Esophagus squamous epithelium (tissue), 4 donors: ENCODE measurements around the gene SIK3.

Source experiments
- POLR2A ChIP-seq, 4 donors: fragments of 450-650 bp; IDR thresholded peaks; one replicate each; pipeline ENCODE4 v1.6.1; 2017; ENCODE audit warnings: antibody characterized with exemption in 4 of 4, mild to moderate bottlenecking in 4 of 4, moderate library complexity in 3 of 4
- TF ChIP-seq, protein P1 (sequence below), 6 experiments: fragments of 450-650 bp in 4 of 6; fragments of 200-600 bp in 2 of 6; sonication (generic) in 2 of 6; IDR thresholded peaks; one replicate each; pipeline ENCODE4 v1.5.1; 2016 to 2019; ENCODE audit warnings: antibody characterized with exemption in 6 of 6, mild to moderate bottlenecking in 4 of 6, moderate library complexity in 4 of 6

DNA sequence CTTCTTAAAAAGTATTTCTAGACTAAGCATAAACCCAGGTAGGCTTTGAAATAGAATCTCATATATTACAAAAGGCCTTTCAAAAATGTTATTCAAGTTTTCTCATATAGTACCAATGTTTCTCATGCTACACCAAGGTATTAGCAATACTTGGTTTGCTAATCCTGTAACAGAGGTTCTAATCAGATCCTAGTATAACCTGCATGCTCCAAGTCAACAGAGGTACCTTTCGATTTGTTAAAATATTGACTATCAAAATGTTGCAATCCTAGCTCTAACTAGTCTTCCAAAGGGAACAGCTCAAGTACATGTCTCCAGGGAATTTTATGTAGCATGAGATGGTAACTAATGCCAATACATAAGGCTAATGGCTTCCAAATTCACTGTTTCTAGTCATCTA, 162.7 kb downstream of the SIK3 start:
- TF ChIP-seq, protein P1, sequence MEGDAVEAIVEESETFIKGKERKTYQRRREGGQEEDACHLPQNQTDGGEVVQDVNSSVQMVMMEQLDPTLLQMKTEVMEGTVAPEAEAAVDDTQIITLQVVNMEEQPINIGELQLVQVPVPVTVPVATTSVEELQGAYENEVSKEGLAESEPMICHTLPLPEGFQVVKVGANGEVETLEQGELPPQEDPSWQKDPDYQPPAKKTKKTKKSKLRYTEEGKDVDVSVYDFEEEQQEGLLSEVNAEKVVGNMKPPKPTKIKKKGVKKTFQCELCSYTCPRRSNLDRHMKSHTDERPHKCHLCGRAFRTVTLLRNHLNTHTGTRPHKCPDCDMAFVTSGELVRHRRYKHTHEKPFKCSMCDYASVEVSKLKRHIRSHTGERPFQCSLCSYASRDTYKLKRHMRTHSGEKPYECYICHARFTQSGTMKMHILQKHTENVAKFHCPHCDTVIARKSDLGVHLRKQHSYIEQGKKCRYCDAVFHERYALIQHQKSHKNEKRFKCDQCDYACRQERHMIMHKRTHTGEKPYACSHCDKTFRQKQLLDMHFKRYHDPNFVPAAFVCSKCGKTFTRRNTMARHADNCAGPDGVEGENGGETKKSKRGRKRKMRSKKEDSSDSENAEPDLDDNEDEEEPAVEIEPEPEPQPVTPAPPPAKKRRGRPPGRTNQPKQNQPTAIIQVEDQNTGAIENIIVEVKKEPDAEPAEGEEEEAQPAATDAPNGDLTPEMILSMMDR (IDR thresholded peaks at IDR 0.05), result no peak
- no peak for TF ChIP-seq POLR2A (IDR thresholded peaks at IDR 0.05)
